Hepatocyte (in vitro differentiated cells): ENCODE measurements around the gene ZC3H12C. TPM values are rescaled to one million over a fixed set of nuclear protein-coding genes. Genes with fewer than 3 reads are reported as not detected.
A peak's percentile ranks its signal among the peaks of the same experiment; 100 is the strongest.

Source experiments
- DNase-seq: peaks from one replicate; pipeline ENCODE4 v3.0.0-alpha.2; 2016; ENCODE audit warnings: low spot score
- H2AFZ ChIP-seq: fragments of 200-600 bp; sonication (generic); 2 replicates; pipeline ENCODE4 v1.6.0; 2016; ENCODE audit warnings: antibody characterized with exemption, mild to moderate bottlenecking
- H3K27ac ChIP-seq: fragments of 200-600 bp; sonication (generic); 2 replicates; pipeline ENCODE4 v1.5.1; 2016; ENCODE audit warnings: mild to moderate bottlenecking
- H3K27me3 ChIP-seq: fragments of 200-600 bp; sonication (generic); 2 replicates; pipeline ENCODE4 v1.6.1; 2016
- H3K36me3 ChIP-seq: fragments of 200-600 bp; sonication (generic); replicated peaks from 2 replicates; pipeline ENCODE4 v1.5.1; 2016; ENCODE audit warnings: low read depth; ENCODE audit not compliant: insufficient read depth
- H3K4me1 ChIP-seq: fragments of 200-600 bp; sonication (generic); 2 replicates; pipeline ENCODE4 v1.5.1; 2016; ENCODE audit warnings: mild to moderate bottlenecking, moderate library complexity; ENCODE audit not compliant: insufficient read depth
- H3K4me2 ChIP-seq: fragments of 200-600 bp; sonication (generic); 2 replicates; pipeline ENCODE4 v1.6.0; 2016
- H3K4me3 ChIP-seq: fragments of 200-600 bp; sonication (generic); 2 replicates; pipeline ENCODE4 v1.5.1; 2016; ENCODE audit warnings: mild to moderate bottlenecking
- H3K79me2 ChIP-seq: fragments of 200-600 bp; sonication (generic); 2 replicates; pipeline ENCODE4 v1.6.0; 2017; ENCODE audit warnings: mild to moderate bottlenecking
- H3K9me2 ChIP-seq: fragments of 200-600 bp; sonication (generic); replicated peaks from 2 replicates; pipeline ENCODE4 v1.6.0; 2017; ENCODE audit warnings: mild to moderate bottlenecking; ENCODE audit not compliant: insufficient read depth
- H3K9me3 ChIP-seq: fragments of 200-600 bp; sonication (generic); 2 replicates; pipeline ENCODE4 v1.5.1; 2016; ENCODE audit warnings: low read depth, mild to moderate bottlenecking
- H4K20me1 ChIP-seq: fragments of 200-600 bp; sonication (generic); 2 replicates; pipeline ENCODE4 v1.6.0; 2016; ENCODE audit warnings: mild to moderate bottlenecking; ENCODE audit not compliant: insufficient read depth, poor library complexity, severe bottlenecking
- EZH2 ChIP-seq: fragments of 200-600 bp; sonication (generic); IDR thresholded peaks from 2 replicates; pipeline ENCODE4 v1.6.1; 2016; ENCODE audit warnings: antibody characterized with exemption, mild to moderate bottlenecking, borderline replicate concordance
- EZH2phosphoT487 ChIP-seq: fragments of 200-600 bp; sonication (generic); IDR thresholded peaks from one replicate; pipeline ENCODE4 v1.6.1; 2018; ENCODE audit warnings: antibody characterized with exemption, mild to moderate bottlenecking, low read depth, moderate library complexity; ENCODE audit not compliant: unreplicated experiment, severe bottlenecking
- WGBS: methylation state at CpG from one replicate; pipeline ENCODE4 v1.1.6; 2016; ENCODE audit warnings: low lambda C conversion rate; ENCODE audit errors: missing lambda C conversion rate; 5-methylcytosine and 5-hydroxymethylcytosine counted together
- polyA plus RNA-seq: library from polyadenylated mRNA; unstranded; fragments of >200 nt; fragmentation: Nextera tagmentation; extraction: Ambion mirVana; gene quantifications from 2 replicates; pipeline ENCODE4 v1.2.1, GENCODE V29; 2016
- total RNA-seq: library from RNA; depleted of rRNA; stranded (reverse); fragments of >200 nt; gene quantifications from 2 replicates; pipeline ENCODE4 v1.2.3, GENCODE V29; 2014
- TF ChIP-seq, protein P1 (sequence below): fragments of 200-600 bp; sonication (generic); IDR thresholded peaks from 2 replicates; pipeline ENCODE4 v1.5.1; 2016; ENCODE audit warnings: antibody characterized with exemption, mild to moderate bottlenecking; ENCODE audit not compliant: poor library complexity

Gene ZC3H12C
- total and polyA plus RNA-seq, 2 experiments from 2014 or later: 1.7 to 12.3 TPM

DNA sequence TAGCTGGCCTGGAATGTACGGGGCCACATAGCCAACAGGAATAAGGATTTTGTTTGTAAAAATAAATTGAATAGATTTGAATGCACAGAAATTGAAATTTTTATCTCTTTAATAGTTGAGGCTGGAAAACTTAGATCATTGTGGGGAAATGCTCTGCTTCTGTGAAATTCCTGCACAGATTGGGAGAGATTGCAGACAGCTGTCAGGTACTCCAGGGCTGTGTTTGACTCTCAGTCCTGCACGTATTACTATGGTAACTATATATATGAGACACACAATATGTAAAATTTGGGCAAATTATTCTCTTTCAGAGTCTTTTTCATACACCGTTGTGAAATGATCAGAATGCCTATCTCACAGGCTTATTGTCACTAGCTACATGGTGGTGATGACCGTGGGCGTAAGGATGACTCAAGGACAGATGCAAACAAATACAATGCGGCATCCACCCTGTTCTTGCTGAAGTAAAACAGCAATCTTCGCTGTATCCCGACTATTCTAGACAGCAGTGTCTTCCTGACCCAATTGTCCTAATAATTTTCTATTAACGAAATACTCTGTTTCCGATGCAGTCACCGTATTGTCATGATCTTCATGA, 79.4 kb downstream of the ZC3H12C start:
- Histone ChIP-seq H3K4me1 (peaks cover 5% of the 10 kb centered on the region), H3K79me2 (no peaks in the 10 kb centered on the region), H3K27ac (no peak overlapping the region), H2AFZ (no peak overlapping the region), H4K20me1 (no peaks in the 10 kb centered on the region), H3K36me3 (no peaks in the 10 kb centered on the region), H3K4me3 (no peak overlapping the region), H3K9me2 (no peaks in the 10 kb centered on the region), H3K4me2 (no peak overlapping the region), H3K27me3 (no peaks in the 10 kb centered on the region), H3K9me3 (no peaks in the 10 kb centered on the region)
- TF ChIP-seq EZH2phosphoT487 (no peak), EZH2 (no peak)
- TF ChIP-seq, protein P1, sequence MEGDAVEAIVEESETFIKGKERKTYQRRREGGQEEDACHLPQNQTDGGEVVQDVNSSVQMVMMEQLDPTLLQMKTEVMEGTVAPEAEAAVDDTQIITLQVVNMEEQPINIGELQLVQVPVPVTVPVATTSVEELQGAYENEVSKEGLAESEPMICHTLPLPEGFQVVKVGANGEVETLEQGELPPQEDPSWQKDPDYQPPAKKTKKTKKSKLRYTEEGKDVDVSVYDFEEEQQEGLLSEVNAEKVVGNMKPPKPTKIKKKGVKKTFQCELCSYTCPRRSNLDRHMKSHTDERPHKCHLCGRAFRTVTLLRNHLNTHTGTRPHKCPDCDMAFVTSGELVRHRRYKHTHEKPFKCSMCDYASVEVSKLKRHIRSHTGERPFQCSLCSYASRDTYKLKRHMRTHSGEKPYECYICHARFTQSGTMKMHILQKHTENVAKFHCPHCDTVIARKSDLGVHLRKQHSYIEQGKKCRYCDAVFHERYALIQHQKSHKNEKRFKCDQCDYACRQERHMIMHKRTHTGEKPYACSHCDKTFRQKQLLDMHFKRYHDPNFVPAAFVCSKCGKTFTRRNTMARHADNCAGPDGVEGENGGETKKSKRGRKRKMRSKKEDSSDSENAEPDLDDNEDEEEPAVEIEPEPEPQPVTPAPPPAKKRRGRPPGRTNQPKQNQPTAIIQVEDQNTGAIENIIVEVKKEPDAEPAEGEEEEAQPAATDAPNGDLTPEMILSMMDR: no peak
- WGBS: 82% methylated on average over 11 of the region's 11 CpGs
- no peak for DNase-seq

DNA sequence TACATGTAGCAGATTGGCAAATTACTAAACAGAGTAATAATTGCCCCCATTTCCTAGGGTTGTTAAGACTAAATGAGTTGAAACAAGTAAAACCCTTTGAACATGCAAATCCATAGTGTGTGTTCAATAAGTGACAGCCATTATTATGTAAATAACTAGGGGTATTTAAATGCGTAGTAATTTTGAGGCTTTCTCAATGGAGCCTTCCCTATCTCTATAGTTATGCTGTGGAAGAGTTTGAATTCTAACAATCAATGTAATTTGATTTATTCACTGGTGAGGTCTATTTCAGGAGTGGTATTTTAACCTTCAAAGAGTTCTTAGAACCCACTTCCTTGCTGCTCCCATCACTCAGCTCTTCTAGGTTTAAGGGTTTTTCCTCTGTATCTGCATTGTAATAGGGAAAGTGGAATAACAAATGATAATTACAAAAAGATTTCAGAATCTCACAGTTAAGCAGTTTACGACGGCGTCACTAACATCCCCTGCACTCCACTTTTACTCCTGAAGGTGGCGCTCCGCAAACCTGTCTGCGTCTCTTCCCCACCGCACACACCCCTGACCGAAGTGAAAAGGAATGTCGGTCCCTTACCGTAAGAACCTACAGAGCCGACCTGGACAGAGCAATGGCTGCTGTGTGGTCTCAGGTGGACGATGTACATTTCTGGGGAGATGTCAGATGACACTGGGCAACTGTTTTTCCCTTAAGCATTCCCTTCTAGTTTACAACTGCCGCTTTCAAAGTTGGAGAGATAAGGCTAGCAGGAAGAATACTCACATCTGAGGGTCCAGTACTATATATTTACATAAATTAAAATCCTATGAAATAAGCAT, 80.8 kb downstream of the ZC3H12C start:
- Histone ChIP-seq H3K4me3 (no peak overlapping the region), H2AFZ (peak overlapping the region; percentile 46), H3K4me1 (peaks cover 5% of the 10 kb centered on the region), H3K4me2 (peak overlapping the region; percentile 75), H3K79me2 (no peaks in the 10 kb centered on the region), H3K9me3 (no peaks in the 10 kb centered on the region), H3K27ac (no peak overlapping the region), H3K36me3 (no peaks in the 10 kb centered on the region), H3K9me2 (no peaks in the 10 kb centered on the region), H3K27me3 (no peaks in the 10 kb centered on the region), H4K20me1 (no peaks in the 10 kb centered on the region)
- TF ChIP-seq, protein P1: peak; percentile 78
- TF ChIP-seq EZH2 (no peak), EZH2phosphoT487 (no peak)
- peak; percentile 84 for DNase-seq
- 5% methylated on average over 14 of the region's 14 CpGs for WGBS

DNA sequence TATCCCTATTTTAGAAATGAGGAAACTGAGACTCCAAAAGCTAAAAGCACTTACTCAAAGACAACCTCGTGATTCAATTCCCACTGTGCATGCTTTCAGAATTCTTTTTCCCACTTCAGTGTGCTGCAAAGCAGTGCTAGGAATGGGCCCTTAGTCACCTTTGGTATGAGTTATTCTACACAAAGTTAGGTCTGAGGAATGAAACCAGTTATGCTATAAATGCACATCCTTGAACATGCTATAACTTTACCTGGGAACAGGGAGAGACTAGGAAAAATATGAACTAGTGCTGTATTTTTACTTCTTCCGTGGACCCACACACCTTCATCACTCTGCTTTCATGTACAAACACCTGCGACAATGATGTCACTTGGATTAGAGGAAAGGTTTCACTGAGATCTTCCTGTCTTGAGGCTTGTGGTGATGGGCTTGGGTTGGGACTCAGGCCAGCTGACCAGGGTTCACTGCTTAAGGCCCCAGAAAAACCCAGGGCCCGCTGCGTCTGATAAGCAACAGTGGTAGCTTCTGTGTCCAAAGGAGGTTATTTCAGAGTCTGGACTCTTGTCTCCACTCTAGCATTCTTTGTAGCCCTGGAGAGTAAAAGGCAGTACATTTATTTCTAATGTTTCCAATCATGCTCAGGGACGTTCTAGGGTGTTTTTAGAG, 81.6 kb downstream of the ZC3H12C start:
- H3K36me3 ChIP-seq: no peaks in the 10 kb centered on the region
- peak overlapping the region; percentile 75 for H3K4me2 ChIP-seq
- 82% methylated on average over 6 of the region's 6 CpGs for WGBS
- H3K4me3 ChIP-seq: no peak overlapping the region
- H3K79me2 ChIP-seq: no peaks in the 10 kb centered on the region
- no peak for DNase-seq
- no peaks in the 10 kb centered on the region for H3K27me3 ChIP-seq
- no peak for TF ChIP-seq EZH2
- TF ChIP-seq EZH2phosphoT487: no peak
- TF ChIP-seq, protein P1: no peak
- H3K4me1 ChIP-seq: peaks cover 5% of the 10 kb centered on the region
- H4K20me1 ChIP-seq: no peaks in the 10 kb centered on the region
- peak overlapping the region; percentile 46 for H2AFZ ChIP-seq
- no peaks in the 10 kb centered on the region for H3K9me2 ChIP-seq
- no peak overlapping the region for H3K27ac ChIP-seq
- H3K9me3 ChIP-seq: no peaks in the 10 kb centered on the region
